GM18870 (cell line): ENCODE data around the gene NPTXR.

Experiments used
- ATAC-seq: cut with Tn5 transposase; IDR thresholded peaks from one replicate; pipeline ENCODE4 v1.9.1; 2021; ENCODE audit warnings: moderate library complexity; ENCODE audit not compliant: unreplicated experiment

Gene NPTXR

GRCh38 chr22:38774496-38775166, 69.2 kb downstream of the NPTXR start:
- no peak for ATAC-seq

- ATAC-seq: no peak
These were observed 70.4 kb downstream of the NPTXR start for GRCh38 chr22:38773363-38773946.

- ATAC-seq: no peak
These were observed 71.3 kb downstream of the NPTXR start for GRCh38 chr22:38772623-38772873.

- ATAC-seq: no peak
These were observed 73.4 kb downstream of the NPTXR start for GRCh38 chr22:38770257-38770949.
